Effector memory CD8-positive, alpha-beta T cell (primary cell): ENCODE data around the gene WDR31.
A peak's percentile ranks its signal among the peaks of the same experiment; 100 is the strongest.
"Not testable (repeated sequence)": the region's sequence is repeated elsewhere in the genome, so short reads cannot be mapped to it uniquely, and the experiment has no call there.

ENCODE experiments used
- ATAC-seq: fragments of 150-1000 bp; cut with Tn5 transposase; replicated peaks from 2 replicates; pipeline ENCODE4 v1.10.0; 2021; ENCODE audit warnings: mild to moderate bottlenecking, moderate library complexity
- DNase-seq, 3 experiments: peaks; one replicate each; pipeline ENCODE4 v3.0.0; 2021
- H3K27ac Mint-ChIP-seq, 2 donors: one replicate each; pipeline ENCODE4 v1.8.0; 2022; ENCODE audit warnings: mild to moderate bottlenecking in 2 of 2, mixed read lengths in 2 of 2, moderate library complexity in 2 of 2
- H3K27me3 Mint-ChIP-seq, 2 donors: one replicate each; pipeline ENCODE4 v1.8.0; 2022; ENCODE audit warnings: mixed read lengths in 2 of 2
- H3K36me3 Mint-ChIP-seq: one replicate; pipeline ENCODE4 v1.8.0; 2022; ENCODE audit warnings: mild to moderate bottlenecking, moderate library complexity, mixed read lengths; ENCODE audit not compliant: insufficient read depth
- H3K4me1 Mint-ChIP-seq, 2 donors: one replicate each; pipeline ENCODE4 v1.8.0; 2022; ENCODE audit warnings: low read depth in 2 of 2, mixed read lengths in 2 of 2
- H3K4me3 Mint-ChIP-seq, 2 donors: one replicate each; pipeline ENCODE4 v1.8.0; 2022; ENCODE audit warnings: mild to moderate bottlenecking in 2 of 2, mixed read lengths in 2 of 2, moderate library complexity in 2 of 2
- H3K9me3 Mint-ChIP-seq, 2 donors: one replicate each; pipeline ENCODE4 v1.8.0; 2022; ENCODE audit warnings: mixed read lengths in 2 of 2

Gene WDR31

GRCh38 chr9:113310538-113310937 lies 29.5 kb downstream of the WDR31 start:
- ATAC-seq = no peak
- H3K27ac Mint-ChIP-seq = peak overlapping the region in 1 of 2 donors; percentile 32
- DNase-seq = no peak
- H3K36me3 Mint-ChIP-seq = no peaks in the 10 kb centered on the region
- H3K9me3 Mint-ChIP-seq = no peaks in the 10 kb centered on the region
- H3K4me1 Mint-ChIP-seq = no peaks in the 10 kb centered on the region
- H3K27me3 Mint-ChIP-seq = peaks cover 0 to 12% of the 10 kb centered on the region in 2 donors
- no peak overlapping the region for H3K4me3 Mint-ChIP-seq

- no peaks in the 10 kb centered on the region for H3K36me3 Mint-ChIP-seq
- peaks cover 0 to 8% of the 10 kb centered on the region in 2 donors for H3K27me3 Mint-ChIP-seq
- ATAC-seq (peak; percentile 27), DNase-seq (peak in 2 of 3 experiments; percentile 6 to 22)
- no peak overlapping the region for H3K4me3 Mint-ChIP-seq
- H3K9me3 Mint-ChIP-seq = no peaks in the 10 kb centered on the region
- no peak overlapping the region for H3K27ac Mint-ChIP-seq
- H3K4me1 Mint-ChIP-seq = no peaks in the 10 kb centered on the region
These were observed 30.8 kb downstream of the WDR31 start for GRCh38 chr9:113309204-113309813.

- H3K27me3 Mint-ChIP-seq = peaks cover 10 to 20% of the 10 kb centered on the region in 2 donors
- no peak overlapping the region for H3K4me3 Mint-ChIP-seq
- no peak for DNase-seq
- peaks cover 3% of the 10 kb centered on the region for H3K36me3 Mint-ChIP-seq
- ATAC-seq = no peak
- no peak overlapping the region for H3K27ac Mint-ChIP-seq
- no peaks in the 10 kb centered on the region for H3K9me3 Mint-ChIP-seq
- H3K4me1 Mint-ChIP-seq = no peaks in the 10 kb centered on the region
These were observed 32.6 kb downstream of the WDR31 start for GRCh38 chr9:113307396-113307975.

GRCh38 chr9:113306566-113306965 lies 33.5 kb downstream of the WDR31 start:
- Mint-ChIP-seq H3K9me3 (no peaks in the 10 kb centered on the region), H3K27me3 (peaks cover 17 to 28% of the 10 kb centered on the region in 2 donors), H3K36me3 (peaks cover 3% of the 10 kb centered on the region), H3K4me3 (no peak overlapping the region), H3K27ac (no peak overlapping the region), H3K4me1 (no peaks in the 10 kb centered on the region)
- DNase-seq = no peak
- no peak for ATAC-seq

- Mint-ChIP-seq H3K4me1 (no peaks in the 10 kb centered on the region), H3K4me3 (no peak within 1 kb of the TSS)
These were observed 37.2 kb downstream of the WDR31 start, which contains the start of gene RNF183 for GRCh38 chr9:113302792-113303418. Gene RNF183, minus strand, starts transcription at chr9:113303376. Its CDS starts 5,192 bp downstream, at chr9:113298184.

GRCh38 chr9:113301548-113301947 lies 38.5 kb downstream of the WDR31 start:
- H3K4me1 Mint-ChIP-seq = no peaks in the 10 kb centered on the region
- H3K27me3 Mint-ChIP-seq = peaks cover 29 to 37% of the 10 kb centered on the region in 2 donors

More at GRCh38 chr9:113302792-113303418, 37.2 kb downstream of the WDR31 start, which contains the start of gene RNF183:
- H3K36me3 Mint-ChIP-seq = peaks cover 3% of the 10 kb centered on the region
- DNase-seq = no peak
- ATAC-seq = no peak
- peaks cover 29 to 44% of the 10 kb centered on the region in 2 donors for H3K27me3 Mint-ChIP-seq
- H3K9me3 Mint-ChIP-seq = no peaks in the 10 kb centered on the region
- no peak within 1 kb of the TSS for H3K27ac Mint-ChIP-seq

GRCh38 chr9:113299800-113300292 lies 40.2 kb downstream of the WDR31 start:
- no peaks in the 10 kb centered on the region for H3K4me1 Mint-ChIP-seq
- no peak overlapping the region for H3K4me3 Mint-ChIP-seq
- DNase-seq (no peak), ATAC-seq (no peak)
- no peak overlapping the region for H3K27ac Mint-ChIP-seq
- peaks cover 3% of the 10 kb centered on the region for H3K36me3 Mint-ChIP-seq
- H3K27me3 Mint-ChIP-seq = peaks cover 29 to 37% of the 10 kb centered on the region in 2 donors
- H3K9me3 Mint-ChIP-seq = no peaks in the 10 kb centered on the region

More at GRCh38 chr9:113301548-113301947, 38.5 kb downstream of the WDR31 start:
- Mint-ChIP-seq H3K27ac (no peak overlapping the region), H3K4me3 (no peak overlapping the region), H3K36me3 (peaks cover 3% of the 10 kb centered on the region), H3K9me3 (no peaks in the 10 kb centered on the region)
- ATAC-seq (no peak), DNase-seq (no peak)

GRCh38 chr9:113298924-113299770 lies 40.9 kb downstream of the WDR31 start:
- no peaks in the 10 kb centered on the region for H3K9me3 Mint-ChIP-seq
- no peak for ATAC-seq
- peaks cover 29 to 37% of the 10 kb centered on the region in 2 donors for H3K27me3 Mint-ChIP-seq
- H3K27ac Mint-ChIP-seq = no peak overlapping the region
- no peak overlapping the region for H3K4me3 Mint-ChIP-seq
- no peaks in the 10 kb centered on the region for H3K4me1 Mint-ChIP-seq
- DNase-seq = no peak
- peaks cover 3% of the 10 kb centered on the region for H3K36me3 Mint-ChIP-seq

- Mint-ChIP-seq H3K27ac (no peak overlapping the region), H3K4me1 (no peaks in the 10 kb centered on the region), H3K27me3 (peaks cover 27 to 33% of the 10 kb centered on the region in 2 donors), H3K4me3 (no peak overlapping the region), H3K36me3 (no peaks in the 10 kb centered on the region), H3K9me3 (no peaks in the 10 kb centered on the region)
- ATAC-seq (no peak), DNase-seq (no peak)
These were observed 41.8 kb downstream of the WDR31 start for GRCh38 chr9:113298311-113298710.

- Mint-ChIP-seq H3K36me3 (peaks cover 10% of the 10 kb centered on the region), H3K4me1 (no peaks in the 10 kb centered on the region), H3K27ac (peak overlapping the region in 1 of 2 donors; percentile 69), H3K27me3 (peaks cover 13 to 20% of the 10 kb centered on the region in 2 donors), H3K4me3 (no peak overlapping the region), H3K9me3 (no peaks in the 10 kb centered on the region)
- DNase-seq (no peak), ATAC-seq (no peak)
These were observed 43.1 kb downstream of the WDR31 start for GRCh38 chr9:113296796-113297558.

- not testable (repeated sequence) for H3K9me3 Mint-ChIP-seq, H3K27ac Mint-ChIP-seq, ATAC-seq, DNase-seq, H3K4me3 Mint-ChIP-seq, H3K4me1 Mint-ChIP-seq
- Mint-ChIP-seq H3K36me3 (peaks cover 18% of the 10 kb centered on the region), H3K27me3 (peaks cover 11 to 15% of the 10 kb centered on the region in 2 donors)
These were observed 43.8 kb downstream of the WDR31 start for GRCh38 chr9:113296247-113296646.

- Mint-ChIP-seq H3K27me3 (no peaks in the 10 kb centered on the region), H3K4me1 (no peaks in the 10 kb centered on the region), H3K36me3 (peaks cover 41% of the 10 kb centered on the region), H3K4me3 (no peak overlapping the region), H3K27ac (peak overlapping the region; percentile 49 to 60), H3K9me3 (no peaks in the 10 kb centered on the region)
- no peak for ATAC-seq
- DNase-seq = no peak
These were observed 46.7 kb downstream of the WDR31 start for GRCh38 chr9:113293285-113293878.
